HCT116 (cell line): ENCODE measurements around the gene MRPS33.

Experiments used
- CEBPB ChIP-seq: IDR thresholded peaks from 2 replicates; pipeline ENCODE4 v1.6.1; 2012; ENCODE audit warnings: low read depth
- CTCF ChIP-seq, 3 experiments: fragments of 200-600 bp in 1 of 3; sonication (generic) in 1 of 3; IDR thresholded peaks in 2 of 3; conservative IDR thresholded peaks in 1 of 3; 2 replicates each; pipeline ENCODE4 v1.5.1; 2012 to 2017; ENCODE audit warnings: low read depth in 2 of 3, low read length in 2 of 3, antibody characterized with exemption in 1 of 3, borderline replicate concordance in 1 of 3, control low read depth in 1 of 3, mild to moderate bottlenecking in 1 of 3, mixed read lengths in 1 of 3, mixed run types in 1 of 3, moderate library complexity in 1 of 3; ENCODE audit not compliant: insufficient read depth in 1 of 3
- EZH2 ChIP-seq: fragments of 200-600 bp; sonication (generic); IDR thresholded peaks from 2 replicates; pipeline ENCODE4 v1.6.1; 2017; ENCODE audit warnings: antibody characterized with exemption, mixed run types
- POLR2A ChIP-seq: IDR thresholded peaks from 2 replicates; pipeline ENCODE4 v1.7.0; 2011; ENCODE audit warnings: borderline replicate concordance; ENCODE audit not compliant: insufficient read depth, insufficient read length; ENCODE audit errors: extremely low read depth
- POLR2AphosphoS5 ChIP-seq: IDR thresholded peaks from 2 replicates; pipeline ENCODE4 v1.6.1; 2011; ENCODE audit warnings: mild to moderate bottlenecking, low read depth, low read length, moderate library complexity
- SP1 ChIP-seq: IDR thresholded peaks from 2 replicates; pipeline ENCODE4 v1.6.1; 2012; ENCODE audit warnings: low read depth
- YY1 ChIP-seq: IDR thresholded peaks from 2 replicates; pipeline ENCODE4 v1.6.1; 2011; ENCODE audit warnings: low read length, low read depth, moderate library complexity, mild to moderate bottlenecking; ENCODE audit not compliant: insufficient replicate concordance; ENCODE audit errors: extremely low read depth
- ZBTB33 ChIP-seq: IDR thresholded peaks from 2 replicates; pipeline ENCODE4 v1.6.1; 2011; ENCODE audit warnings: mild to moderate bottlenecking, low read length, moderate library complexity; ENCODE audit not compliant: insufficient replicate concordance; ENCODE audit errors: extremely low read depth
- ZNF274 ChIP-seq: fragments of 200-500 bp; sonication (Bioruptor generic); IDR thresholded peaks from 2 replicates; pipeline ENCODE4 v1.6.1; 2014; ENCODE audit warnings: mild to moderate bottlenecking, low read depth, low read length, inconsistent platforms
- TF ChIP-seq, protein P1 (sequence below): IDR thresholded peaks from 2 replicates; pipeline ENCODE4 v1.6.1; 2012; ENCODE audit warnings: low read depth

GRCh38 chr7:141055146-141055545 is 40.4 kb upstream of the MRPS33 start:
- TF ChIP-seq CEBPB (no peak), CTCF (IDR thresholded peaks at IDR 0.05 in 2 of 3, conservative IDR thresholded peaks at IDR 0.05 in 1 of 3; ENCODE audit: borderline replicate concordance in 1 of 3, insufficient read depth in 1 of 3, low read depth in 2 of 3, low read length in 2 of 3) (no peak), POLR2A (no peak), ZNF274 (no peak), YY1 (no peak), SP1 (no peak), ZBTB33 (no peak), EZH2 (no peak), POLR2AphosphoS5 (no peak)
- TF ChIP-seq, protein P1, sequence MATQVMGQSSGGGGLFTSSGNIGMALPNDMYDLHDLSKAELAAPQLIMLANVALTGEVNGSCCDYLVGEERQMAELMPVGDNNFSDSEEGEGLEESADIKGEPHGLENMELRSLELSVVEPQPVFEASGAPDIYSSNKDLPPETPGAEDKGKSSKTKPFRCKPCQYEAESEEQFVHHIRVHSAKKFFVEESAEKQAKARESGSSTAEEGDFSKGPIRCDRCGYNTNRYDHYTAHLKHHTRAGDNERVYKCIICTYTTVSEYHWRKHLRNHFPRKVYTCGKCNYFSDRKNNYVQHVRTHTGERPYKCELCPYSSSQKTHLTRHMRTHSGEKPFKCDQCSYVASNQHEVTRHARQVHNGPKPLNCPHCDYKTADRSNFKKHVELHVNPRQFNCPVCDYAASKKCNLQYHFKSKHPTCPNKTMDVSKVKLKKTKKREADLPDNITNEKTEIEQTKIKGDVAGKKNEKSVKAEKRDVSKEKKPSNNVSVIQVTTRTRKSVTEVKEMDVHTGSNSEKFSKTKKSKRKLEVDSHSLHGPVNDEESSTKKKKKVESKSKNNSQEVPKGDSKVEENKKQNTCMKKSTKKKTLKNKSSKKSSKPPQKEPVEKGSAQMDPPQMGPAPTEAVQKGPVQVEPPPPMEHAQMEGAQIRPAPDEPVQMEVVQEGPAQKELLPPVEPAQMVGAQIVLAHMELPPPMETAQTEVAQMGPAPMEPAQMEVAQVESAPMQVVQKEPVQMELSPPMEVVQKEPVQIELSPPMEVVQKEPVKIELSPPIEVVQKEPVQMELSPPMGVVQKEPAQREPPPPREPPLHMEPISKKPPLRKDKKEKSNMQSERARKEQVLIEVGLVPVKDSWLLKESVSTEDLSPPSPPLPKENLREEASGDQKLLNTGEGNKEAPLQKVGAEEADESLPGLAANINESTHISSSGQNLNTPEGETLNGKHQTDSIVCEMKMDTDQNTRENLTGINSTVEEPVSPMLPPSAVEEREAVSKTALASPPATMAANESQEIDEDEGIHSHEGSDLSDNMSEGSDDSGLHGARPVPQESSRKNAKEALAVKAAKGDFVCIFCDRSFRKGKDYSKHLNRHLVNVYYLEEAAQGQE = no peak
